CD4-positive, alpha-beta T cell treated with Interferon alpha-2 for 1 hour (primary cell): ENCODE data around the gene HP1BP3.
"Not testable (repeated sequence)": the region's sequence is repeated elsewhere in the genome, so short reads cannot be mapped to it uniquely, and the experiment has no call there.

ENCODE experiments used
- DNase-seq, 2 donors: peaks; one replicate each; pipeline ENCODE4 v3.0.0-alpha.2; 2020 to 2022

The HP1BP3 gene, protein sequence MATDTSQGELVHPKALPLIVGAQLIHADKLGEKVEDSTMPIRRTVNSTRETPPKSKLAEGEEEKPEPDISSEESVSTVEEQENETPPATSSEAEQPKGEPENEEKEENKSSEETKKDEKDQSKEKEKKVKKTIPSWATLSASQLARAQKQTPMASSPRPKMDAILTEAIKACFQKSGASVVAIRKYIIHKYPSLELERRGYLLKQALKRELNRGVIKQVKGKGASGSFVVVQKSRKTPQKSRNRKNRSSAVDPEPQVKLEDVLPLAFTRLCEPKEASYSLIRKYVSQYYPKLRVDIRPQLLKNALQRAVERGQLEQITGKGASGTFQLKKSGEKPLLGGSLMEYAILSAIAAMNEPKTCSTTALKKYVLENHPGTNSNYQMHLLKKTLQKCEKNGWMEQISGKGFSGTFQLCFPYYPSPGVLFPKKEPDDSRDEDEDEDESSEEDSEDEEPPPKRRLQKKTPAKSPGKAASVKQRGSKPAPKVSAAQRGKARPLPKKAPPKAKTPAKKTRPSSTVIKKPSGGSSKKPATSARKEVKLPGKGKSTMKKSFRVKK

DNA sequence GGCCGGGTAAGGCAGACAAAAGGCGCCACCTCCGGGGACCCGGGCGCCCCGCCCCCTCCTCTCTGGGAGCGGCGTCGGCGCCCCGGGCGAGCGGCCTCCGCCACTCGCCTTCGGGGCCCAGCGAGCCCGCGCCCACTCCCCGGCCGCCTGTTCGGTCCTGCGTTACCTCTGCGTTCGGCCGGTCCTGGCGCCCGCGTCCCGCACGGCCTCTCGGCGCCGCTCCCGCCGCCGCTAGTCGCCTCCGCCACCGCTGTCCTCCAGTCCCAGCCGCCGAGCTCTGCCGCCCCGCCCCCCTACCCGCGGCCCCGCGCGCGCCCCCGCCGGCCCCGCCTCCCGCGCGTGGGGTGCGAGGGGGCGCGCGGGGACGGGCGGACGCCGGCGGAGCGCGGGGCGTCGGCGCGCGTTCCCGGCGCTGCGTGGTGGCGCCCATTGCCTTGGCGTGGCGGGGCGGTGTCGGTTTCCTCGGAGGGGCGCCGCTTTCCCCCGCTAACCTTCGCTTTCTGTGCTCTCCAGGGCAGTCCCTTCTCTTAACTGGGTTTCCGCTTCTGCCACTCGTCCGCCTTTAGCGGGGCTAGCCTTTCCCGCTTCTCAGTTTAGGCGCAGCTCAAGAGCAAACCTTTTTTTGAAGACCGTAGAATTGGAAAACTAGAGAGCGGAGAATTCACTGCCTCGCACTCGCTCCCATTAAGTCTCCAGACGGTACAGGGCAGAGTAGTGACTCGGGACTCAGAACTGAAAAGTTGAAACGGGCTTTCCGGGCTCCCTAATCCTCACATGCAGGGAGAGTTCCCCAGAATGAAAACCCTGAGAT lies at the start of gene HP1BP3:
TSS of gene HP1BP3 (minus strand) at position 279 of the 811 bp plus-strand sequence. CDS start 6,867 bp downstream, outside the sequence.
- DNase-seq = peak; percentile 84 to 92

DNA sequence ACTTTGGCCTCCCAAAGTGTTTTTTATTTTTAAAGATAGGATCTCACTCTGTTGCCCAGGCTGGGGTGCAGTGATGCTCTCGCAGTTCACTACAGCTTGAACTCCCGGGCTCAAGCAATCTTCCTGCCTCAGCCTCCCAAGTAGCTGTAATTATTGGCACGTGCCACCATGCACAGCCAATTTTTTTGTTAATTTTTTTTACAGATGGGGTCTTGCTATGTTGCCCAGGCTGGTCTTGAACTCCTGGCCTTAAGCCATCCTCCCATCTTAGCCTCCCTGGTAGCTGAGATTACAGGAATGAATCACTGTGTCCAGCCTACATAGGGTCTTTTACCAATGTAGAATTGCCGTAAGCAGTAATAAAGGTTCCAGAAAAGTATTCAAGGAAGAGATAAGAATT lies 49.1 kb upstream of the HP1BP3 start:
- no peak for DNase-seq

DNA sequence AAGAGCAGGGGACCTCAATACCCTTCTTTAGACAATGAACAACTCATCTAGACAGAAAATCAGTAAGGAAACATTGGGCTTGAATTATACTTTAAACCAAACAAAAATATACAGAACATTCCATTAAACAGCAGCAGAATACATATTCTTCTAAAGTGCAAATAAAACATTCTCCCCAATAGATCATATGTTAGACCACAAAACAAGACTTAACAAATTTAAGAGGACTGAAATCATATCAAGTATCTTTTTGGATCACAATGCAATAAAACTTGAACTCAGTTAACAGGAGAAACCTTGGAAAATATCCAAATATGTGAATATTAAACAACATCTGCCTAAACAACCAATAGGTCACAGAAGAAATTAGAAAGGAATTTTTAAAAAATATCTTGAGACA lies 47.7 kb upstream of the HP1BP3 start:
- no peak for DNase-seq

DNA sequence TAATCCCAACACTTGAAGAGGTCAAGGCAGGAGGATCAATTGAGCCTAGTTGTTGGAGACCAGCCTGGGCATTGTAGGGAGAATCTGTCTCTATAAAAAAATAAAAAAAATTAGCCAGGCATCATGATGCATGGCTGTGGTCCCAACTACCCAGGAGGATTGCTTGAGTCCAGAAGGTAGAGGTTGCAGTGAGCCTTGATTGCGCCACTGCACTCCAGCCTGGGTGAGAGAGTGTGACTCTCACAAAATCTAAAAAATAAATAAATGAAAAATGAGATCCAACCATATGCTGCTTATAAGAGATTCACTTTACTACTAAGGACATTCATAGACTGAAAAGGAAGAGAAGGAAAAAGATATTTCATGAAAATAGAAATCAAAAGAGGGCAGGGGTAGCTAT lies 47.1 kb upstream of the HP1BP3 start:
- no peak for DNase-seq

- no peak for DNase-seq
These were observed 43.3 kb upstream of the HP1BP3 start for GRCh38 chr1:20830378-20830777.

GRCh38 chr1:20829946-20830345 lies 42.8 kb upstream of the HP1BP3 start:
- DNase-seq = no peak

DNA sequence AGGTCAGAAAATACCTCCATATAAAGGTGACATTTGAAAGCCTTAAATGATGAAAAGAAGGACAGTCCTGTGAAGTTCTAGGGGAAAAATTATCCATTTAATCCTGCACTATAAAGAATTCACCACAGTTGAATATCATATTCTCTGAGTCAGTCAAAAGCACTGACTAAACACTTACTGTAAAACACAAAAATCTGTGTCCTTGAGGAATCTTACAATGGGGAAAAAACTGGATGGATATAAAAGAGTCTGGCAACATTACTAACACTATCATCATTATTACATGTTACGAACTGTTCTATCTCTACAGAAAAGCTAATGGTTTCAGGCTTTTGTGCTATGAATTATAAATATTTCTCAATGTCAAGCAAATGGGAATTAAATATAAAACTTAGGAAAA lies 42.4 kb upstream of the HP1BP3 start:
- DNase-seq = no peak

GRCh38 chr1:20823845-20824244 lies 36.7 kb upstream of the HP1BP3 start:
- no peak for DNase-seq

DNA sequence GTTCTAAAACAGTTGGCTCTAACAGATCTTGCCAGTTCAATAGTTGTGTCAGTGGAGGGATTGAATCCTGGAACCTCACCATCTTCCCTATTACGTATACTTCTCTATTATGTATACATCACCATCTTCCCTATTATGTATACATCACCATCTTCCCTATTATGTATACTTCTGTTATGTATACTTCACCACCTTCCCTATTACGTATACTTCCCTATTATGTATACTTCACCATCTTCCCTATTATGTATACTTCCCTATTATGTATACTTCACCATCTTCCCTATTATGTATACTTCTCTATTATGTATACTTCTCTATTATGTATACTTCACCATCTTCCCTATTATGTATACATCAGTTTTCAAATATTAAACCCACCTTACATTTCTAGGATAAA lies 34.4 kb upstream of the HP1BP3 start:
- DNase-seq = no peak

DNA sequence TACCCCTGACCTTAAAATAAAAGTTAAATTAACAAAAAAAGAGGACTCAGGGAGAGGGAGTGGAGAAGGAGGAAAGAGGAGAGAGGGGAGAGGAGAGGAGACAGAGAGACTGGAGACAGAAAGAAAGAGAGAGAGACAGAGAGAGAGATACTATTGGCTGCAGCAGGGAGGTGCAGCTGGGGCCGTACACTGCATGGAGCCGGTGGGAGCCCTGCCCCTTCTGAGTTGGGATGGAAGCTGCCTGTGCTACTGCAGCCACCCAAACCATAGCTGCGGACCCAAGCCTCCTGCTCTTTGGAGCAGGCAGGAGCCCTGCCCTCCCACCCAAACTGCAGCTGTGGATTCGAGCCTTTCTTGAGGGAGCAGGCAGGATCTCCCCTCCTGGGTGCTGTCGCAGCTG lies 32.7 kb upstream of the HP1BP3 start:
- no peak for DNase-seq

DNA sequence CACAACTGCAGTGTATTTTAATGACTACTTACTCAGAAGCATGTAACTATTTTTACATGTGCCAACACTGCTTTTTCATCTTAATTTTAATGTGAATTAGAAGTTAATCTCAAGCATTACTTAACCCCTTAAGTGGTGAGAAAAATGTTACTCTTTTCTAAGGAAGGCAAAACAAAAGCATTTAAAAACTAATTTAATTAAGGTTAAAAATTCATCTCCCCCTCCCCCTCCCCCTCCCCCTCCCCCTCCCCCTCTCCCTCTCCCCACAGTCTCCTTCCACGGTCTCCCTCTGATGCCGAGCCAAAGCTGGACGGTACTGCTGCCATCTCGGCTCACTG lies 27.4 kb upstream of the HP1BP3 start:
- no peak for DNase-seq

GRCh38 chr1:20811916-20812315 lies 24.8 kb upstream of the HP1BP3 start:
- no peak for DNase-seq

DNA sequence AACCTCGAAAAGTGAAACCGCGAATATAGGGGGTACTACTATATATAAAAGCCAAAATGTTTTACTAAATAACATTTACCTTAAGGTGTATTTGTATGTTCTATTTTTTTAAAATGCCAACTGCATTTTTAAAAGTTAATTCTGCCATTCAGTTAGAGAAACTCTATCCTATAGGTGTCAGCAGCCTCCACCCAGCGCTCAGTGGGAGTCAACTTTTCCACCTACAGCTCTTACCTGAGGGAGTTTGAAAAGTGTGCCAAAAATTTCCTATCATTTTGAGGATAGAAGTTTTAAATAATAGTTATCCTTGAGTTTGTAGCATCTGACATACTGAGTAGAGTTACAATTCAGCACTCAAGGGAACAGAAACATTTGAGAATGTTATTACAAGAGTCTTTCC lies 6.1 kb upstream of the HP1BP3 start:
- no peak for DNase-seq

GRCh38 chr1:20792196-20792595 lies 5.1 kb upstream of the HP1BP3 start:
- DNase-seq = no peak

DNA sequence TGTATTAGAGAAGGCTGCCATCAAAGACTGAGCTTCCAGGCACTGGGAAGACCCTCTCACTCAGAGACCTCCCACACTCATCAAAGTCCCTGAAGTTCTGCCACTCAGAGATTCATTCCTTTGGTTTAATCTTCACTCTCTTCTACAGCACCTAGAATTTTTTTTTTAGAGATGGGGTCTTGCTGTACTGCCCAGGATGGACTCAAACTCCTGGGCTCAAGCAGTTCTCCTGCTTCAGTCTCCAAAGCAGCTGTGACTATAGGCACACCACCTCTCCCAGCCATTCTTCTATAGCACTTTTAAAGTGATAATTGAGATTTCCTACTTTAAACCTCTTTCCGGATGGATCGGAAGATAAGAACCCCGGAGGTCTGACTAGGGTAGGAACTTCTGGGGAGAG lies 3.7 kb upstream of the HP1BP3 start:
- DNase-seq = no peak

DNA sequence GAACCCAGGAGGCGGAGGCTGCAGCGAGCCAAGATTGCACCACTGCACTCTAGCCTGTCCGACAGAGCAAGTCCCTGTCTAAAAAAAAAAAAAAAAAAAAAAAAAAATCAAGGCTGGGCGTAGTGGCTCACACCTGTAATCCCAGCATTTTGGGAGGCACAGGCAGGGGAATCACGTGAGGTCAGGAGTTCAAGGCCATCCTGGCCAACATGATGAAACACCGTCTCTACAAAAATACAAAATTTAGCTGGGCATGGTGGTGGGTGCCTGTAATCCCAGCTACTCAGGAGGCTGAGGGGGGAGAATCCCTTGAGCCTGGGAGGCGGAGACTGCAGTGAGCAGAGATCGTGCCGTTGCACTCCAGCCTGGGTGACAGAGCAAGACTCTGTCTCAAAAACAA lies 2.5 kb upstream of the HP1BP3 start:
- DNase-seq = not testable (repeated sequence)

GRCh38 chr1:20787840-20788795 lies 1.0 kb upstream of the HP1BP3 start:
- DNase-seq = no peak

DNA sequence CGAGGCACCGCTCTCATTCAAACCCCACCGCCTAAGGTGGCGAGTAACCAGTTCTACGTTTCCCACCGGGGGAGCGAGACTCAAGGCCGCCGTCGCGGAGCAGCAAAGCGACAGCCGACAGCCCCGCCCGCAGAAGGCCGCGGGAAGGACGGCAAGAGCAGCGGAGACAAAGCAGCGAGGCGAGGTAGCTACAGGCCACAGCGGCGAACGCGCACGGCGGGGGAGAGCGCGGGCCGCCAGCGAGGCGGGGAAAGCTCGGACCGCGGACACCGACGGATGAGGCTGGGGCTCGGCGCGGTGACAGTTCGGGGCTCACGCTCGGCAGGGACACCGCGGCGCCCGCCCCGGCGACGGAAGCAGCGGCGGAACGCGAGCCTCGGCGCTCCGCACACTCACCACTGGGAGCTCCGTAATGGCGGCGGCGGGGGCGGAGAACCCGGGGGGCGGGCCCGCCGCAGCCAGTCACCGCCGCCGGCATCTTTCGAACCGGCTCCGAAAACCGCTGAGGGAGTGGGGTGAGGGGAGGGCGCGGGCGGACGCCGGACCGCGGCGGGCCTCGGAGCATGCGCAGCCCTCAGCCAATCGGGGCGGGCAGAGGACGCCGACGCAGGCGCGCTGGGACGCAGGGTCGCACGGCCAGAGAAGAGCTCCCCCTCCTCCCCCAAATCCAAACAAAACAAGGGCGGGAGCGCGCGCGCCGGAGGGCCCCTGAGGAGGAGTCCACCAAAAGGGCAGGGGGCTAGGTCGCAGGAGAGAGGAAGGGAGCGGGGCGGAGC lies 666 bp downstream of the HP1BP3 start:
- DNase-seq = peak; percentile 95 to 97

DNA sequence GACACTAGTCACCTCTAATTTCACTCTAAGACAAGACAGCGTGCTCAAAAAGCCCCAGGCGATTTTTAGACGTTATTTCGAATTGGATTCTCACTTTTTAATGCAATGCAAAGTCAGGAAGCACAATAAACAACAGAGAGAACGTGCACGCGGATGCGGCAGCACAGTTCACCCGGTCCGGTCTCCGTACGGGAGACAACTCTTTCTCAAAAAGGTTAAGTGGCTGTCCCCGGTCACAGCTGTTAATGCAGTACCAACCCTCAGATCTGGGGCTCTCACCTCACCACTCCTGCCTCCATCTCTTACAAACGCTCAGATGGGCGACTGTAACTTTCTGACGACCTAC lies 1.2 kb downstream of the HP1BP3 start:
- DNase-seq = no peak

GRCh38 chr1:20775700-20776099 lies 11.4 kb downstream of the HP1BP3 start:
- DNase-seq = no peak

DNA sequence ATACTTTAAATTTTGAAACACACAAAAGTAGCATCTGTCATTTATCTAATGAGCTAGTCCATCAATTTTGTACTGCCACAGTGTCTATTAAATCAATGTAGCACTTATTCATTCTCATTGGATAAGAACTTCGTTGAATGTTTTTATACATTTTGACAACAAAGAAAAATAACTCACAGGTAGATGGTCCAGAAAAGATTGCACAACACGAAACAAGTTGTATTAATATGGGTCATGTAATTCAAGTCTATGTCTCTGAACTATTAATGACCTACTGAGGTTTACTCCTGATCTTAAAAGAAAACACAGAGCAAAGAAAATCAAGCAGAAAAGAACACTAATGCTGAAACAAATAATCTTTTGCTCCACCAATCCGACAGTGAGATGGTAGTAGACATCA lies 15.3 kb downstream of the HP1BP3 start:
- DNase-seq = no peak
